GM18505 (cell line): Measurements from ENCODE around the gene ROM1.
"Not testable (repeated sequence)": the region's sequence is repeated elsewhere in the genome, so short reads cannot be mapped to it uniquely, and the experiment has no call there.

Experiments used
- ATAC-seq: cut with Tn5 transposase; IDR thresholded peaks from one replicate; pipeline ENCODE4 v1.9.1; 2021; ENCODE audit not compliant: unreplicated experiment
- POLR2A ChIP-seq: IDR thresholded peaks from 4 replicates; pipeline ENCODE4 v1.6.1; 2011; ENCODE audit warnings: borderline replicate concordance; ENCODE audit not compliant: insufficient read depth, insufficient read length; ENCODE audit errors: extremely low read depth

The ROM1 gene, protein sequence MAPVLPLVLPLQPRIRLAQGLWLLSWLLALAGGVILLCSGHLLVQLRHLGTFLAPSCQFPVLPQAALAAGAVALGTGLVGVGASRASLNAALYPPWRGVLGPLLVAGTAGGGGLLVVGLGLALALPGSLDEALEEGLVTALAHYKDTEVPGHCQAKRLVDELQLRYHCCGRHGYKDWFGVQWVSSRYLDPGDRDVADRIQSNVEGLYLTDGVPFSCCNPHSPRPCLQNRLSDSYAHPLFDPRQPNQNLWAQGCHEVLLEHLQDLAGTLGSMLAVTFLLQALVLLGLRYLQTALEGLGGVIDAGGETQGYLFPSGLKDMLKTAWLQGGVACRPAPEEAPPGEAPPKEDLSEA

DNA sequence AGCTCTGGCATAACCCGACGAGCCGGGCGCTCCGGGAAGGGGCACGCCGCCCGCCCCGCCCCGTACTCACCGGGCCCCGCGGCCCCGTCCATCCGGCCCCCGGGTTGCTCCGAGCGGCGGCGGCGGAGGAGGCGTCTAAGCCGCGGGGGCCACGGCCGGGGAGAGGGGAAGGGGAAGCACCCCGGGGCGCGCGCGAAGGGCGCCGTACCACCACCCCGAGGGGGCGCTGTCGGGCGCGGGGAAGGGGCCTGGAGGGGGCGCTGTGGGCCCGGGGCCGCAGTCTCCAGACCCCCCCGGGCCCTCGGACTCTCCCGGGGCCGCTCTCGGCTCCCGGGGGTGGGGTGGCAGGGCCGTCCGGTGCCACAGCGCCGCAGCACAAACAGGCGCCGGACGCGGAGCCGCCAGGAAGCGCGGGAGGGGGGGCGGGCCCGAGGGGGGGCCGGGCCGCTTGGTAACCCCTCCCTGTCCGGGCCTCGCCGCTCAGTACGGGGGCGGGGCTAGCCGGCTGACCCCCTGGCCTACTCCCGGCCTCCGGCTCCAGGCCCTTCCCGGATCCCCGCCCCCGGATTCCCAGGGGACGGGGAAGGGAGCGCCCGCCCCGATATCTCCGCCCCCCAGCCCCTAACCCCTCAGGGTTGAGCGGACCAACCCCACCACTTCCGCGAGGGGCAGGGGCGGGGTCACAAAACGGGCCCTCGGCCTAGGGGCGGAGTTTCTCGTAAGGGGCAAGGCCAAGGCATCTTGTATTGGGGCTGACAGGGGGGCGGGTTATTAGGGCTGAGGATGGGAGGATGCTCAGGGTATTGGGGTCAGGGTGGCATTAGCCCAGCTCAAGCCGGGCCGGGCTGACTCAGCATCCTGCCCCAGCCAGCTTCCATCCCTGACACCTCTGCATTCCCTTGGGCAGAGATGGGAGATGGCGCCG lies at the start of gene ROM1, which contains the start of gene EML3:
Gene ROM1, plus strand, starts transcription at position 892 of the 925 bp plus-strand sequence. Its CDS starts 25 bp downstream, at position 917.
Gene EML3, minus strand, starts transcription at position 410 of the 925 bp plus-strand sequence. Its CDS starts 318 bp downstream, at position 92.
- peak; percentile 77 for ATAC-seq
- TF ChIP-seq POLR2A, result peak; percentile 55

DNA sequence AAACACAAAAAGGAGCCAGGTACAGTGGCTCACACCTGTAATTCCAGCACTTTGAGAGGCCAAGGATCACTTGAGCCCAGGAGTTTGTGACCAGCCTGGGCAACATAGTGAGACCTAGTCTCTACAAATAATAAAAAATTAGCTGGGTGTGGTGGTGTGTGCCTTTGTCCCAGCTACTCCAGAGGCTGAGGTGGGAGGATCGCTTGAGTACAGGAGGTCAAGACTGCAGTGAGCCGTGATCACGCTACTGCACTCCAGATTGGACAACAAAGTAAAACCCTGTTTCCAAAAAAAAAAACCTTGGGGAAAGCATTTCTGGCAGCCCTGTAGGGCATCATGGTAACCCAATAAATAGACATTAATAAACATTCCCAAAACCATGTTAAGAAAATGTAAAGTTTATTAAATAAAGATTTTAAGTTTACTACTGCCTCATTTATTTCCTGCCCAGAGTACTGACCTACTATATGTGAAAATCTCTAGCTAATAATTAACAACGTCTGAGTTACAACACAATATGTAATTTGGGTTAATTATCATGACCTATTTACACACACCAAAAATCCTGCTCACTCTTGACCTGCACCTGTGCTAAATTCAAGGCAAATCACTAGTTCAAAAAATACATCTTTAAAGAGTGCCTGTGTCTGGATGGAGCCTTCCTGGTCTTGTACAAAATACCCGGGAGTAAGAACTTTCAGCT lies 47.8 kb upstream of the ROM1 start:
- TF ChIP-seq POLR2A, result no peak

DNA sequence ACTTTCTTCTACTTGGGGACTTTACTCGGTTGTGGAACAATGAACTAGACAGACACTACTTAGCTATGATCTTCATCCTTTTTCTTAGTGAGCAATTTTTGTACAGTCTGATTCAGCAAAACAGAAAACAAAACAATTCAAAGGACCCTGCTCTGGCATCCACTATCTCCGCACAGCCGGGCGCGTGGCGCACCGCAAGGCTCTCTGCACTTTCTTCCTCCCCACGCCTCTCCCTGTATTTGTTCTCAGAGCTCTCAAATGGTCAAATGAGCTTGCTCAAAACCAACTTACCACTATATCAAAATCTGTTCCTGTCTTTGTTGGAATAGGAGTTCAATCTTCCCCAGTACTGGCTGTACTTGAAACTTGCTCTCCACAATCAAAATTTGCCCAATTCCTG lies 46.8 kb upstream of the ROM1 start:
- no peak for TF ChIP-seq POLR2A
- no peak for ATAC-seq

More for the DNA sequence above, 47.8 kb upstream of the ROM1 start:
- ATAC-seq, result no peak

DNA sequence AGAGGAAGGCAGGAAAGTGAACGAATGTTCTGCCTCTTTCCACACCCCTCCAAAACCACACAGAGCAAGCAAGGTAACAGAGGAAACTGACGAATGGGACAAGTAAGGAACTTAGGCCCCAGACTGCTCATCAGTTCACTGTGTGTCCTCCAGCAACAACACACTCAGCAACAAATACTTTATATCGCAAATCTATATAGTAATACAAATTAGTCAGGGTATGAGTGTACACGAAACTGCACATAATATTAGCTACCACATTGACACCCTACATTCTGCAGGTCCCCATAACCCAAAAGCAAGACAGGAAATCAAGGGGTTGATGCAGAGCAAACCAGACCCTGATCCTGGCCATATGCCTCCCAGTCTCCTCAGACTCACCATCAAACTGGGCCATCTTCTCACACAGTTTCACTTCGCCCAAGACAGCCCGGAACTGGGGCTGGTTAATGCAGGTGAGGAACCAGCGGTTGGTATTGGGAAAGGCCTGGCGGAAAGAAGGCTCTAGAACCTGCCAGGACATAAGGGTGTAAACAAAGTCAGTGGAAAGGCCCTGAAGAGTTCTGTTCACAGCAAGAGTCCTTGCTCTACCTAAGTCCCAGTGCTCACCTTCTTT lies 45.9 kb upstream of the ROM1 start:
- no peak for TF ChIP-seq POLR2A
- ATAC-seq, result no peak

DNA sequence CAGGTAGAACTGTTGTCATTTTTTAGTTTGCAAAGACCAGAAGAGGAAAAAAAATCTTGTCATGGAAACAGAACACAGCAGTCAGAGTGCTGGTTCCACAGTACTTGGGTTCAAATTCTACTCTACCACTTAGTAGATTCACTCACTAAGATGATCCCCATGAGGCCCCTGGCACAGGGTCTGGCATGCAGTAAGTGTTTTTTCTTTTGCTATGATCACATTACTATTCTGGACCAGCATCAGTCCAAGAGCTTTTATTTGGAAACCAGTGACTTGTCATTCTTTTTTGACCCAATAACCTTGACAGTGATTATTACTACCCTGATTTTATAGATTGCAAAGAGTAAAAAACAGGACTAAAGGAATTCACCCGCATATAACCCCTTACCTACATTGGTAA lies 43.4 kb upstream of the ROM1 start:
- no peak for TF ChIP-seq POLR2A
- no peak for ATAC-seq

DNA sequence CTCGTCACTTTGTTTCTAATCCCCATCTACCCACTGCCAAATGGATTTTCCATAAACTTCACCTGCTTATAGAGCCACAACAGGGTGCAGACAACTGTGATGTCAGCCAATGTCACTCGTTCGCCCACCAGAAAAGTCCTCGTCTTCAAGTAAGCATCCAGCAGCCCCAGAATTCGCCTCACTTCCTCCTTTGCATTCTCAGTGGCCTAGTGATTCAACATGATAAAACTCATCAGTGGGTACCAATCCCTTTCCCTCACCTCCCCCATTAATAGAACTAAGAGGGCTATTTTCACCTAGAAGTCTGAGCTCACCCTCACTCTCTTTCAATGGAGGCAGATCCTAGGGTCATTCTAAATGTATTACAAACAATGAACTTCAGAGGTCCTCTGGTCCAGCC lies 42.2 kb upstream of the ROM1 start:
- not testable (repeated sequence) for ATAC-seq

DNA sequence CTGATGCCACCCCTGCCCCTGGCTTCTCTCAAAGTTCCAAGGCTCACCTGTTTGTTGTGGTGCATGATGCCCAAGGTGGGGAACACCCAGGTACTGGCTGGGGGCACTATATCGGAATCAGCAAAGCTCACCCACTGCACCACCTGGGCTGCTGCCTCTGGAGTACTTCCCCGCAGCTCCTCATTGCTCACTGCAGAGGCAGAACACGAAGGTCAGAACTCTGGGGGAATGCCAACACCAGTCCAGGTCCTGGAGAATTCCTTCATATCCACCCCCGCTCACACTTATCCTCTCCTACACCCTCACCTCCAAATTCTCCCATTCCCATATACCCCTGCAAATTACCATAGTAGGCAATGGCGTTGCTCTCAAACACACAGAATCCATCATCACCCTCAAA lies 41.6 kb upstream of the ROM1 start:
- ATAC-seq, result not testable (repeated sequence)

DNA sequence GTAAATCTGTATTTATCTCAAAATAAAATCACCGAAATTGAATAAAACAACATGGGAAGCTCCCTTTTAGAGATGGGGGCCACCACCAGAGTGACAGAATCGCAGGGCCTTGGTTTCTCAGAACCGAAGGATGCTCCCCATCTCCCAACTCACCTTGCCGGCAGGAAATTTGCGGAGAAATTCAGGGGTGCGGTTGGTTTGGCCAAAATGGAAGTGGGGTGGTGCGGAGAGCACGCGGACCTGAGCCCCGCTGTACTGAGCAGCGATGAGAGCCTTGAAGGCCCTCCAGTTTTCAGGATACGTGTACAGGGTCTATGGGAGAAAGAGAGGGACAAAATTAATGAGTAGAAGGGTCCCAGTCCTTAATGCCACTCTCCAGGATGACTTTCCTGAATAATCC lies 40.6 kb upstream of the ROM1 start:
- no peak for ATAC-seq
- TF ChIP-seq POLR2A, result no peak

DNA sequence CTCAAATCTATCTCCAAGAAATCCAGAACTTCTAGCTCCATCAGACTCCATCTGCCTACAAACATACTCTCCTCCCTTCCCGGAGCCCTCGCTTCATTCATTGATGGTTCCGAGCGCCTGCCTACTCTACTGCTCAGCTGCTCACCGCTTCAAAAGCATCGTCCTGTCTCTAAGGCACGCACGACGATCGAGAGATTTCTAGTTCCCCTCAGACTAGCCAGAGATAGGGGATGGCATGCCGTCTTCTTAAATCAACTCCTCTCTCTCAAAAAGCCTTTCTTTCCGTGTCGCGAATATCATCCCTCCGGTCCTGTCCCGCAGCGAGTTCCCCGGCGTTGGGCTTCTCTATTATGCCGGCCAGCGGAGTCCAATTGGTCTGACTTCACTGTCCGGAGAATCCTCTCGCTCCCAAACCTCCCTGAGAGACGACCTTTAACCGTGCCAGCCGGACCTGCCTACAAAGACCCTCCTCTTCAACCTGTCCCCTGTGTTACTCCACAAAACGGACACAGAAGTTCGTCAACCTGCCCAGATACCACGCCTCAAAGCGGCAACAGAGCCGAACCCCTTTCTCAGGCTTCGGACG lies 40.0 kb upstream of the ROM1 start:
- ATAC-seq, result no peak

DNA sequence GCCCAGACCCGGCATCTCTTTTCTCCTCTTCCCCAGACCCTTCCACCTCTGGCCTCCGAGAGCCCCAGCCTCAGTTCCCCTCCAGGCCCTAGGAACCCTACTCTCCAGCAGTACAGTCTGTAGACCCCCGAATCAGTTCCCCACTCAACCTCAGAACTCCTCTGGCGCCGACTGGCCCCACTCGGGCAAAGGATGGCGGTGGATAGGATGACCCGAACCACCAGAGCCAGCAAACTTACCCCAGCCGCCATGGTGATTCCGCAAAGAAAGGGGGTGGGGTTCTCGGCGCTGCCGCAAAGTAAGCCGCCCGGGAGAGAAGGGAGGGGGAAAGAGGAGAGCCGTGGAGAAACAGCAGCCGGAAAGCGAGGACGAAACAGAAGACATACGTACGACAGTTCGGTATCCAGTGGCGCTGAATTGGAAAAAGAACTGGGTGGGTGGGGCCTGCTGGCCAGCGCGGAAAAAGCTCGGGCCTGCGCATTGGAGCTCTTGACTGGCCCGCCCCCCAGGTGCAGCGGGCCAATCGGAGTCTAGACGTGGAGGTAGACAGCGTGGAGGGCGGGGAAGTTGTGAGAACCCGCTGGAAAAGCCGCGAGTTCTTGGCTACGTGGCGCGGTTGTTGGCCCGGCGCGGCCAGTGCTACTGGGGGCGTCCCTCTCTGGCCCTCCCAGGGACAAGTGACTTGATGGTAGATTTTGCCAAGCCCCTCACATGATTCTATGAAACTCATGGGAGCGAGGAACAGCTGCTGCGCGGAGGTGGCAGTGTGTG lies 39.3 kb upstream of the ROM1 start, which contains the start of gene EEF1G:
Gene EEF1G, minus strand, starts transcription at position 300 of the 771 bp plus-strand sequence. Its CDS starts 49 bp downstream, at position 251.
- TF ChIP-seq POLR2A, result peak; percentile 88
- ATAC-seq, result peak; percentile 89

More for the DNA sequence above, 40.0 kb upstream of the ROM1 start:
- TF ChIP-seq POLR2A, result no peak

DNA sequence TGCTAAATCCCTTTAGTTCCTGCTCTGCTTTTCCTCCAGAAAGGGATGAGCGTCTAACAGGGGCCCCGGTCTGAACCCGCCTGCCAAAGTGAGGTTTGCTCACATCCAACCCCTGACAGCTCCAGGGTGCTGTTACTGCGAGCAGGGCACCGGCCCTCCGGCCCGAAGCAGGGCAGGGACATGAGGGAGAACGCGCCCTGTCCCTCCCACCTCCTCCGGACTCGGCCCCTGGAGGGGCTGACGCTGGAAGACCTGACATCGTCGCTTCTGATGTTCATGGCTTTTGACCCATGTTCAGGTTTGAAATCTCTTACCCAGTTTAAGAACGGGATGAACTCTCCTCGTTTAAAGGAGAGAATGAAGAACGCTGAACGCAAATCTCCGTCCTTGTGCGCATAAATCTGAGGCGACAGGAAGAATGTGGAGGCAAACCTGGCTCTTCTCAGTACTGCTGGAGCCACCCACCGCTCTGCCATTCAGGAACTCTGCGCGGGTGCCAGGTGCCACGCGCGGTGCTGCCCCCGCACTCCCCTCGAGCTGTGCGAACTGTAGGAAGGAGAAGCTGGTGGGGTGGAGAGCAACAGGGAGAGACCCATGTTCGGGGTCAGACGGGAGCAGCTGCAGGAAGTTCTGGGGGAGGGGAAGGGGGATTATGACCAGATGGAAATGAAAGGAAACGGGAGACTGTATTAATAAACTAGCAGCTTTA lies 38.5 kb upstream of the ROM1 start:
- no peak for ATAC-seq
- TF ChIP-seq POLR2A, result no peak
